ENCODE measurements around the gene APCDD1L.
"Not testable (repeated sequence)": the region's sequence is repeated elsewhere in the genome, so short reads cannot be mapped to it uniquely, and the experiment has no call there.

APCDD1L gene

DNA sequence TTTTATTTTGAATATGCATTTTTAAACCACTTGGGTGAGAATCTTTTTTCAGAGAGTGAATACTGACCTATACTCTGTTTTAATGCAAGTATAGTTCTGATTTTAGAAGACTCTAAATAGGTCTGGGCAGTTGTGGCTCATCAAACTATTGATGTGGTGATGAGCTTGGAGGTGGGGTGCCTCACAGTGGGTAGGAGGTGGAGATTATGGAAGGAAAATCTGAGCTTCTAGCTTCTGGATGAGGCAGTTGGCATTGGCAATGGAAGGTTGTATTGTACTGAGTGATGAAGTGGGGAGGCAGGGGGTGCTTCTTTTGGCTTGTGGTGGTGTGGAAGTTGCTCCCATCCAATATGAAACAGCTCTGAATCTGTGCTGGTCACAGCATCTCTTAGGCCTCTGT is 73.5 kb downstream of the APCDD1L start:
- no peak for DNase-seq (ENCODE audit: low spot score)

DNA sequence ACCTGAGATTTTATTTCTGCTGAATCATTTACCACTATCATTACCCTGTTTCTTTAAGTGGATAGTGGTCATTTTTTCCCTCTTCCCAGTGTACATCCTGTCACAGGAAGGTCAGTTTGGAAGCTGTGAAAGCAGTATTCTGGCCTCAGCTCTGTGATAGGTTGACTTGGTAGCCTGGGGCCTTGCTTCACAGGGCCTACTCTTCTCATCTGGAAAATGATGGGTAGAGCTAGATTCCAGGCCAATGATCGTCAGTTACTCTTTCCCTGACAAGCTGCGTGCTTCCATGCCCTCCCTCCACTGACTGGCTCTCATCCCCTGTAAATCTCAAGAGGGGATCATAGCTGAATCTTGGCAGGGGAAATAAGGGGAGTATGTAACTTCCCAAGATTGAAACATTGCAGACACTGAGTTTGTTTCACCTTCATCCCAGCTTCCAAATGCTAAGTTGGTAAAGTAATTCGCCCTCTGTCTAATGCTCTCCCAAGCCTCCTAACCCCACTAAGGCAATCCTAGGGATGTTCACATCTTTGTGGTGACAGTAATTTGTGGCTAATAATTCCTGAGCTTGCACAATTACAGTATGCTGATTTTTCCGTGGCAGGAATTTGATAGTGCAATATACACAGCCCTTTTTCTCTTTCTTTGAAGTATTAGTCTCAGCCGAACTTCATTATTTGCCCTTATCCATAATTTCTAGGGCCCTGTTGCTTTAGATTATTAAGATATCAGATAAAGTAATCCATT is 75.0 kb downstream of the APCDD1L start:
- no peak for DNase-seq (ENCODE audit: low spot score)

DNA sequence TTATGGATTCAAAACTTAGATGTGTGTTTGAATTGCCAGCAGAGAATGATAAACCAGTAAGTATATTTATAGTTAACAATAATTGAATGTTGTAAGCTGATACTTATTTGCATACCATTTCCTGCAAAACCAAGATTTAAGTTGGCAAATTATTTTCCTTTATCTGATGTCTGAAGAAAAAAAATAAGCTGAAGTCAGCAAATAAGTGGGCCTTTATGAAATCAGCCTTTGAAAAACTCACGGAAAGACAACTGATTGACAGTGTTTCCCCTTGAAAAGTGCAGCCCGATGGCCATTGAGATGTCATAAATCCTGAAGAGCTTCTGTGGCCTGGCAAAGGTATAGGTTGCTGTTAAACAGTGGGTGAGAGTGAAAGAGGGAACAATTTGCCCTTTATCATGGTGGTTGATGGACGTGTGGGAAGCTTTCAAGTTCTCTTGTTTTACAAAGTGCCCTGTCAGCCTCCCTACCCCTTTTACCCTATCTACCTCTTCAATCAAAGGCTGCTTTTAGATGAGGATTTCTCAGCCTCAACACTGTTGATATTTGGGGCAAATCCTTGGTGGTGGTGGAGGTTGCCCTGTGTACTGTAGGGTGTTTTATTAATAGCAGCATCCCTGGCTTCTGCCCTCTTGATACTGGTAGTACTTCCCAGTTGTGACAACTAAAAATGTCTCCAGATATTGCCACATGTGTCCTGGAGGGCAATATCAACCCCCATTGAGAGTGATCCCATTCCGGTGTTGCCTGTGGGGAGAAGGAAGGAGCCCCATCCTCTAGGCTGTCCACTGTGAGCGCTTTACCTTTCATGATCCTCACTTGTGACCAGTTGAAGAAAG is 76.0 kb downstream of the APCDD1L start:
- no peak for DNase-seq (ENCODE audit: low spot score)

DNA sequence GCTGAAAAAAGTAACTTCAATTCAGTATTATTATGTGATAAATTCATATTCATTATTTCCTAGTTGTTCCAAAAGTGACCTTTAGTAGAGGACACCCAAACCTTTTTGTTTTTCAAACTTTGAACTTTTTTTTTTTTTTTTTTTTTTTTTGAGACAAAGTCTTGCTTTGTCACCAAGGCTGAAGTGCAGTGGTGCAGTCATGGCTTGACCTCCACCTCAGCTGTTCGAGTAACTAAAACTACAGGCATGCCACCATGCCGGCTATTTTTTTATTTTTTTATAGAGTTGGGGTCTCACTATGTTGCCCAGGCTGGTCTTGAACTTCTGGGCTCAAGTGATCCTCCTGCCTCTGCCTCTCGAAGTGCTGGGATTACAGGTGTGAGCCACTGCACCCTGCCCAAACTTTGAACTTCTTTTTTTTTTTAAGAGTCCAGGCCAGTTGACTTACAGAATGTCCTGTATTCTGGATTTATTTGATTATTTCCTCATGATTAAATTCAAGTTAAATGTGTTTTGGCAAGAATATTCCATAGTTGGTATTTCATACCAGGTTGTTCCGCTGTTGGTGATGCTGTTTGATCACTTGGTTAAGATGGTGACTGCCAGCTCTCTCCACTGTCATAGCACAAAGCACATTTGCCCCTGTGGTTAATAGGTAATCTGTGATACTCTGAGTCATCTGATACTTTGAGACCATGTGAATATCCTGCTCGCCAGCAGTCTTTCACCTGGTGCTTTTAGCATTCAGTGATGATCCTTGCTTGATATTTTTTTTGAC is 78.1 kb downstream of the APCDD1L start:
- no peak for DNase-seq (ENCODE audit: low spot score)

DNA sequence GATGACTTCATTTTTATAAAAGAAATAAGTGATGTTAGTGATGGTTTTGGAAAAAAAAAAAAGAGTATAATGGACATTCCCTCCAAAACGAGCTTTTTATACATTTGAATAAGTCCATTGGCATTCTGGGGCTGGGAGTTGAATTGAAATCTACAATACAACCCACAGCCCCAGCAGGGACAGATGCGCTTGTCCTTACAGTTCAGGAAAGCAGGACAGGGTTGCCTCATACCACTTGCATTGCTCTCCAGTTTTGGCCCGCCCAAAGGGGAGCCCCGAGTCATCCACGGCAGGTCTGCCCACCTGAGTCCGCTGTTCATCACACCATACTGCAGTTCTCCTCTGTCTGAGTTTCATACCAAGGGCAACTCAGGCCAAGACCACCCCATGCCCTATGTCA is 80.0 kb downstream of the APCDD1L start:
- no peak for DNase-seq (ENCODE audit: low spot score)

DNA sequence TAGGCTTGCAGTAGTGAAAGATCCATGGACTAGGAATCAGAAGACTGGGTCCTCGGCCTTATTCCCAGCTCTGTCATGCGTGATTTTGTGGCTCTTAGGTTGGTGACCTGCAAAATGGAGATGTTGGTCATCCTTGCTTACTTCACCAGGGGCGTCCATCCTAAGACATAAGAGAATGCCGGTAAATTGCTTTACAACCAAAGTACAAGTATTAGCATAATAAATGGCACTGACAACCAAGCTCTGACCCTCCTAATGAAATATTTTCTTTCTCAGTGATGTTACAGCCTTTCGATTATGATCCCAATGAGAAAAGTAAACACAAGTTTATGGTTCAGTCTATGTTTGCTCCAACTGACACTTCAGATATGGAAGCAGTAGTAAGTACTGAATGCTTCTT is 80.9 kb downstream of the APCDD1L start:
- DNase-seq (ENCODE audit: low spot score) = no peak

DNA sequence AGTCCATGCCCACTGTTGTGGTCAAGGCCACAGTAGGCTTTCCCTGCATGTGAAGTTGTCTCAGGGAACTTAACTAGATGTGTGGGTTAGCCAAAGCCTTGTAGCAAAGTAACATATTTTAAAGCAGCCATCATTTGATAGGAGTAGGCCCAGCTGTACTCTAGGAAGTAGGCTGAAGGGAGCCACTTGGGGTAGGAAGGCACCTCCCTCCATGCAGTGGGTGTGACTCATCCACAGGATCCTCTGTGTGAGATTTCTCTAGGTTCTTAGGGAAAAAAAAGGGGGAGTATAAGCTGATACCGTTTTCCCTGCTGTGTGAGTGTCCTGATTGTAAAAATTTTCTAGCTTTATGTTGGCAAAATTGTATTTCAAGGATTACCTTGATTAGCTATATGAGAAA is 81.4 kb downstream of the APCDD1L start:
- DNase-seq (ENCODE audit: low spot score) = no peak

DNA sequence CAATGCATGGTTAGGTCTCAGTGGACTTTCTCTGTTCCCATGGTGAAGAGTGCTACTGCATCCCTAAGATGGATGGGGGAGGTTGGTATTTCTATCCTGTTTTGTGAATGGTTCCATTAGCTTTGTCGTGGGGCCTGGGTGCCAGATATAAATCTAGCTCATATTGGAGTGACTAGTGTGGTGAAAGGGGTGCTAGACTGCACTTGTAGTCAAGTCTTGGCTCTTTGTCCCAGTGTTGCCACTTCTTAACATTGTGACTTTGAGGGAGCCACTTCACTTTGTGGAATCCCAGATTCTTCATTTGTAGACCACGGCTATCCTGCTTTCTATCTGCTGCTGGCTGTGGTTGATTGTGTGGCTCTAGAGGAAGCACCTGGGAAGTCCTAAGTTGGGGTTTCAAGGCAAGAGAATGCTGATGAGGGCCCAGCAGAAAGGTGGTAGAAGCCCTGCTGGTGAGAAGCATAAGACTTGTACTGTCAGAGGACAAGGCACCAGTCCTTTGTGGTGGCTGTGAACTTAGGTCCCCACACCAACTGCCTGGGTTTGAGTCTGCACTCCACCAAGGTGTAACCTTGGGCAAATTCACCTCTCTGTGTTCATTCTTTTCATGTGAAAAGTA is 82.1 kb downstream of the APCDD1L start:
- DNase-seq (ENCODE audit: low spot score) = no peak

DNA sequence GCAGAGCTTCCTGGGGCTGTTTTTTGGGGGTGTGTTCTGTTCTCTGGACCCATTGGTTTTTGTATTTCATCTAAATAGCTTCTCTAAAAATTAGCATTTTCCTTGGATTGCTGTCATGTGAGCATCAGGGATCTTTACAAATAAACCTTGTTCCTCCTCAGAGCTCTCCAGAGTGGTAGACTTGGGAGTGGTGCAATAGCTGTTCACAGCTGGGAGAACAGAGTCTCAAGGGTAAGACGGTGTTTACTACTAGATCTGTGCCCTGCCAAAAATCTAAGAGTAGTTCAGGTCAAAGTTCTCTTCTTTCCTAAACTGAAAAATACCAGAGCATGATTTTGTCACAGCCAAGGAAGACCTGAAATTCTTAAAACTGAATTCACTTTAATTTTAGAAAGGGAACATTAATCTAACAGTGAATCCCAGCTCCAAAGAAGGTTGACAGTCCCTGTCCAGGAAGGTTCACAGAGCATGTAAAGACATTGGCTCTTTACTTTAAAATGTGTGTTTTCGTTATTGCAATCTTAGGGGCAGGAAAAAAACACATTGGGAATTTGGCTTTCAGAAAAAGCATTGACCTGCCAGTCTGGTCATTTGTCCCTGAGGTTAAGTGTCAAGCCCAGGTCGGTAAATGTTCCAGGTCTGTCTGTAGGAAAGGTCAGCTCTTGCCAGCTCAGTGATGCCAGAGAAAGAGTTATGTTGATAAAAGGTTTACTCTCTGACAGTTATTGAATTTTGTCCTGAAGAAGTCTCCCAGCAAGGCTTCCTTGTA is 82.8 kb downstream of the APCDD1L start:
- DNase-seq (ENCODE audit: low spot score) = no peak

DNA sequence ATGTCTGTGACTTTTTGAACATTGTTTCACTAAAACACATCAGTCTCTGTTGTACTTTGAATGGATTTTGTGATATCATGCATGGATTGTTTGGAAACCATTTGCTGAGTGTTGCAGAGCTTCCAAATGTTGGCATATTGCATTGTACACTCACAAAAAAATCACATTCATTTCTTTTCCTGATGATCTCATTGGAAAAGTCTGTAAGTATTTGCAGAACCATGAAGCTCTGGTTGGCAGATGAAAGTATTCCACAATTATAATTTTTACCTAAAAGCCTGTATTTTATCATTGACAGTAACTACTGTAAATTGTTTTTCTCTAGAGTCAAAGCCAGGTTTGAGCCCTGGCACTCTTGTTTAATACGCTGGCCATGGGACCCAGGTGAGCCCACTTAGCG is 84.1 kb downstream of the APCDD1L start:
- no peak for DNase-seq (ENCODE audit: low spot score)

DNA sequence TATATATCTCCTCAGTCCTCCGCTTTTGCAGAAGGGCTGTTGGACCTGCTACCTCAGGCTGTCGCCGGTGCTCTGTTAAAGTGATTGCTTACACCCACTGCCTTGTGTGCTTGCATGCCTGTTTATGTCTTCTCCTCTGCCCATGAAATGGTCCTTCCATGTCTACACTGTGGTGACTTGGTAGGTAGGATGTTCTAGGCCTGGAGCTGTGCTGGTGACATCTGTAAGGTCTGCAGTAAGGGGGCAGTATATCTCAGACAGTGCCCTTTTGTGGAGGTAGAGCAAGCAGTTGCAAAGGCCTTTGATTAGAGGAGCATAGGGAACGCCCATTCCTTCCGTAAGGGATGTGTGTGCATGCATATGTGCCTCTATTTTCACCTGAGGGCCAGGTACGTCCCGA is 85.9 kb downstream of the APCDD1L start:
- DNase-seq (ENCODE audit: low spot score) = no peak

DNA sequence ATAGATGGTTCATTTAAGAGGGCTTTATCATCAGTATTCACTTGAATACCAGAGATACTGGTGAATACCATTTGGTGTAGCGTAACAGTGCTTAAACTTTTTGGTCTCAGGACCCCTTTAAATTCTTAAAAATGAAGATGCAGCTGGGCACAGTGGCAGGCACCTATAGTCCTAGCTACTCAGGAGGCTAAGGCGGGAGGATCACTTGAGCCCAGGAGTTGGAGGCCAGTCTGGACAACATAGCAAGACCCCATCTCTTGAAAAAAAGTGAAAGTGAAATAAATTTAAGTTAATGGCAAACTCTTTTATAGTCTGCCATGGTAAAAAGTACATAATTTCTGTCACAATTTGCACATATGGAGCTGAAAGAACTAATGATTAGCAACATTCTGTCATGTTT is 86.8 kb downstream of the APCDD1L start:
- no peak for DNase-seq (ENCODE audit: low spot score)

DNA sequence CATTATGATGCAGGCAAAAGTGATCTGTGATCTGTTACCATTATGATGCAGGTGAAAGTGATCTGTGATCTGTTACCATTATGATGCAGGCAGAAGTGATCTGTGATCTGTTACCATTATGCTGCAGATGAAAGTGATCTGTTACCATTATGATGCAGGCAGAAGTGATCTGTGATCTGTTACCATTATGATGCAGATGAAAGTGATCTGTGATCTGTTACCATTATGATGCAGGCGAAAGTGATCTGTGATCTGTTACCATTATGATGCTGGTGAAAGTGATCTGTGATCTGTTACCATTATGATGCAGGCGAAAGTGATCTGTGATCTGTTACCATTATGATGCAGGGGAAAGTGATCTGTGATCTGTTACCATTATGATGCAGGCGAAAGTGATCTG is 87.6 kb downstream of the APCDD1L start:
- DNase-seq (ENCODE audit: low spot score) = not testable (repeated sequence)

DNA sequence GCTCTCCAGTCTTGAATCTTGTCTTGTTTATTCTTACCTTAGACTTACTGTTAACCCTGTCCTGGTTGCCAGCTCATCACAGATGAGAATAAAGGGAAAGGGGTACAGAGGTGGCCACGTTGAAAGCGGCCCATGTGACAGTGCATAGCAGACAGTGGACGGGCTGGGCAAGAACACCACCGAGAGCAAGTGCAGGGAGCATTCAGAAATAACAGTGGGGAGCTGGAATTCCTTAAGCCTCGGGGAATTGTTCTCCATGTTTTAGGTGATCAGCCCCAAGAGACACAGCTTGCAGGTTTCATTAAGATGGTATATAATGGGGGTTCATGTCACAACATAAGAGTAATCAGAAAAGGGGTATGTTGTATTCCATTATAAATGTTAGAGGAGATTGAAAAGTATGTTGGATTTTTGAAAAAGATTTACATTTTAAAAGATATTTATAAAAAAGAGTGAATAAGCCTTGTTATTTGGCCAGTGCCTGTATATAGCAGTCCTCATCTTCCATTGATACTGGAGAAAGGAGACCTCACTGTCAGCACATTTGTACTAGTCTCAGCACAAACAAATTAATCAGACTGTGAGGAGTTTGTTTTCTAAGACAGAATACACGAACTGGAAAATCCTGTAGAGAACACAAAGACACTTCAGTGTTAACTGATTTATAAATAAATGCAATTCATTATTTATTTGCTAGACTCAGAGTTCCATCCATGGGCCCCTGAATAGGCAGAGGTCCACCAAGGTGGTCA is 90.8 kb downstream of the APCDD1L start:
- DNase-seq (ENCODE audit: low spot score) = no peak

DNA sequence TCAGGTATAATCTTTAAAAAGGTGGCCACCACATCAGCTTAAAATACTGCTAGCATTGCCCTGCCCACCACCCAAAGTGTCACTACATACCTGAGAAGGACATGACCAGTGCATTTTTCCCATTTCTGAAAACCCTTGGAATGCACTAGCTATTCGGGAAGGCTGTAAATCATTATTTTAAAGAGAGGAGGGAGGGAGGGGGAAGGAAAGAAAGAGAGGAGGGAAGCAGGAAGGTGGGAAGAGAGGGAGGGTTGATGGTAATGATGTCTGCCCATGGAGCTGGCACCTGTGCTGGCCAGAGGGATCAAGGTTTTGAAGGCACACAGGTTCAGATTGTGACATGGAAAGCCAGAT is 93.7 kb downstream of the APCDD1L start:
- no peak for DNase-seq (ENCODE audit: low spot score)

DNA sequence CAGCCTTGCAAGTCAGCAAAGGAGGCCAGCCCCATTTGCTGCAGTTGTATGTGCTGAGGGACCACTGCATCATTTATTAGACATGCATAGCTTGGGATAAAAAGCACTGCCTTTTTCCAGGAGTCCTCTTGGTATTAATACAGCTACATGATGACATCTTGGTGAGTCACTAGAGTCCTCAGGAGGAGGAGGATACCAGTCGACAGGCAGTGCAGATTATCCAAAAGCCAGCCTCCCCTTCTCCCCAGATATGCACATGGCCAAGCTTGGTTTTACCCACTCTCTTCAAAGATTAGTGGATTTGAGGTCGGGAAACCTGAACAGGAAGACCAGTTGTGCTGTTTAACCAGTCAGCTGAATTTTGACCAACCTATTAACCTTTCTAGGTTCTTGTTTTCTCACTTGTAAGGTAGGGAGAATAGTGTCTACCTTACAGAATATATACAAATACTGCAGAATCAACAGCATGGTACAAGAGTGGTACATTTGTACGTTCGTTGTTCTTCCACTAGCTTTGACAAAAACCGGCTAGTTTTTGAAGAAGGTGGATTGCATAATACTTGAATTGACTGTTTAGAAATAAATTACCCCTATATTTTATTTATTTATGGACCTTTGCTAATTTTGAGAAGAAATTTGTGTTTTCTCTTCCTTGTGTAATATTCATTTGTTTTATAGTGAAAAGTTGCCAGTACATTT is 94.3 kb downstream of the APCDD1L start:
- DNase-seq (ENCODE audit: low spot score) = no peak

DNA sequence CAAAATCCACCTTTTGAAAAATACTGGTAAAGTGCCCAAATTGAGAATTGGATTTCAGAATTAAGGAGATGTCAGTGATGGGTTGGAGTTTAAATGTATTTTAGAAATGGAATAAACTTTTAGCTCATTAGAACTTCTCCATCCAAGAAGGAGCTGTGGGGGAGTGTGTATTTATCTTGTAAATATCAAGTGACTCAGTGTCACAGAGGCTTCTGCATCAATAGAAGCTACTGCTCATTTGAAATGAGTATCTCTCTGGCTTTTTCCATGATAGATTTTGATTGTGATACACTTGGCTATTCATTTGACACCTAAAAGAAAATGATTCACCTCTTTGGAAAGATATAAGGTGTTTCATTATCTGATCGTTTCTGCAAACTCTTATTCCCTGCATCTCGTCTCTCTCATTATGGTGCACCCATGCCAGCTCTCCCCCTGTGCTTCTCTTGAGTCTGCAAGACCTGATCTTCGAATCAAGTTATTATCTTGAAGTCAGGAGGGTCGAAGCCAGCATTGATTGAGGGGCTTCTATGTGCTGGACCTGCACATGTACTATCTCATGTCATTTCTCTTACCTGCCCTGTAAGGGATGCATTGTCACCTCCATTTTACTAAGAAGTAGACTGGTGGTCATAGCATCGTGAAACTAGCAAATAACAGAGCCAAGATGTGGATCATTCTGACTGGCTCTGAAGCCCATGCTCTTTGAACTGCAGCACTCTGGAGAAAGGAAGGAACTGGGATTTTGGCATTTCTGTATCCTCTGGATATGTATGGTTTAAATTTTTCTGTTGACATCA is 96.0 kb downstream of the APCDD1L start:
- no peak for DNase-seq (ENCODE audit: low spot score)

DNA sequence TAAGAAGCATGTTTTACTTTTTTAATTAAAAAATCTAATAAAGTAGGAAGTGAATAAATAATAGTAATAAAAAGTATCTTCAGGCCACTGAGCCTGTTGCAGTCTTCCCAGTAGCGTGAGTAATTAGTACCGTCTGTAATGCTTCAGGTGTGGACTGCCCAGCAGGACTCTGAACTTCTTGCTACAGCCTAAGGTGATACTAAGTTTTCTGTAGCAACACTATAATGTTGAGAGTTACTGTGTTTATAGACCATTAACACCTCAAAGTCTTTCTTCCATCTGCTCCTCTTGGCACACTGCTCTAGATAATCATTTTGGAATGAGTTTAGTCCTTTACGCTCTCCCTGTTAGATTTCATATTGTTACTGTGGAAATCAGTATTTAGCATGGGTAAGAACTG is 97.8 kb downstream of the APCDD1L start:
- no peak for DNase-seq (ENCODE audit: low spot score)

DNA sequence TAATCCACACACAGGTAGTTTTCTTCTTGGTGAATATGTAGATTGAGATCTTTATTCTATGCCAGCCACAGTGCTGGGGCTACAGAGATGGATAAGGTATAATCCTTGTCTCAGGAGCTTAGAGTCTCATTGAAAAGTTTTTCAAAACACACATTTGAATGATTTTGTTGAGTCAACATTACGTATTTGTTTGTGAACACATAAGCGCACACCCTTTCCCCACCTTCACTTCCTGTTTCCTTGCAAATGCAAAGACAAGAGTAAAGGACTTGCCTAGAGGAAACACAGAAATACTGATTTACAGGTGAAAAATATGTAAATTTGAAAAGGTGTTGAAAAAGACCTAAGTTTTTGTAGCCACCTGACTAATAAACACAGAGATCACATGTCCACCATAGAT is 98.4 kb downstream of the APCDD1L start:
- DNase-seq (ENCODE audit: low spot score) = no peak

Measured in left forelimb (tissue), 1 donor.